ENCODE data around the gene LIG4. TPM values are rescaled to one million over a fixed set of nuclear protein-coding genes. Genes with fewer than 3 reads are reported as not detected.

The LIG4 gene
- total RNA-seq, 1 donor from 2014 or later = 18.6 TPM

DNA sequence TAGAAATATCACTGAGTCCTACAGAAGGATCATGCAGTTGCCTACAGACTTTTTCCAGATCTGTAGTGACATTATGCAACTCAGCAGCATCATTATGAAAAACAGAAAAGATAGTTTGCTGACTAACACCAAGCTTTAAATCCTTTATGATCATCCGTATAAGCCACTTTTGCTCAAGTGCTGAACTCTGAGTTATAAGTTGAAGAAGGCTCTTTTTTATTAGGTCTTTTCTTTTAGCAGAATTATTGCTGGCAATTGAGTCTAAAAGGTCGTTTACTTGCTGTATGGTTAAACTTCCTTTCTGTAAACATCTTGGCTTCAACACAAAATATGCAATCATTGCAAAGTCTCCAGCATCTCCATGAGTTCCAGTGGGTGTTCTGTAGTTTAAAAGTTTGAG is 4.8 kb downstream of the LIG4 start:
- TF ChIP-seq, protein P1, sequence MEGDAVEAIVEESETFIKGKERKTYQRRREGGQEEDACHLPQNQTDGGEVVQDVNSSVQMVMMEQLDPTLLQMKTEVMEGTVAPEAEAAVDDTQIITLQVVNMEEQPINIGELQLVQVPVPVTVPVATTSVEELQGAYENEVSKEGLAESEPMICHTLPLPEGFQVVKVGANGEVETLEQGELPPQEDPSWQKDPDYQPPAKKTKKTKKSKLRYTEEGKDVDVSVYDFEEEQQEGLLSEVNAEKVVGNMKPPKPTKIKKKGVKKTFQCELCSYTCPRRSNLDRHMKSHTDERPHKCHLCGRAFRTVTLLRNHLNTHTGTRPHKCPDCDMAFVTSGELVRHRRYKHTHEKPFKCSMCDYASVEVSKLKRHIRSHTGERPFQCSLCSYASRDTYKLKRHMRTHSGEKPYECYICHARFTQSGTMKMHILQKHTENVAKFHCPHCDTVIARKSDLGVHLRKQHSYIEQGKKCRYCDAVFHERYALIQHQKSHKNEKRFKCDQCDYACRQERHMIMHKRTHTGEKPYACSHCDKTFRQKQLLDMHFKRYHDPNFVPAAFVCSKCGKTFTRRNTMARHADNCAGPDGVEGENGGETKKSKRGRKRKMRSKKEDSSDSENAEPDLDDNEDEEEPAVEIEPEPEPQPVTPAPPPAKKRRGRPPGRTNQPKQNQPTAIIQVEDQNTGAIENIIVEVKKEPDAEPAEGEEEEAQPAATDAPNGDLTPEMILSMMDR (IDR thresholded peaks at IDR 0.05; ENCODE audit: unreplicated experiment) = no peak
- Mint-ChIP-seq H3K36me3 (ENCODE audit: insufficient read depth) (peaks cover 28% of the 10 kb centered on the region), H3K9me3 (ENCODE audit: low read depth) (peaks cover 8% of the 10 kb centered on the region)

DNA sequence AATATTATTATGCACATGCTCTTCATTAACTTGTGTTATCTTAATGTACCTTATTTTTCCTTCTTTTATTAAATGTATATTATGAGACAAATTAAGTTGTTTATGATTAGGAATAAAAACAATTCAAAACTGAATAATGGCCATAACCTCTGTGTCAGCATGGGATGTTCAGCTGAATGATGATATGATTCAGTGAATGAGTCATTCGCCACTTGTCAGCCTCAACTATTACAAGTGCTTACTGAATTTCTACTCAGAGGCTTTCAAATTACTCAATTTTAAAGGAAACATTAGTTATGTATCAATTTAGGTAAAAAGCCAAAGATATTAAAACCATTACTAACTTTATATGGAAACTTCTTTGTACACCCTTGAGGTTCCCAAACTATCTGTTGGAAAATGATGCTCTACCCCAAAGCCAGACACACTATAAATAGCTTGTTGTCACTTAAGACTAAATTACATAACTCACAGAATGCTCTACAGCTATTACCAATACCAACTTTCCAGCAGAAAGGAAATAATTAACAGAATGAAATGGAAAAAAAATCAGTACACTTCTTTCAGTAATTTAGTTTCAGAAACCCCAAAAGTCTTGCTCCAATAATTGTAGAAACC is 14.4 kb downstream of the LIG4 start:
- peaks cover 18% of the 10 kb centered on the region for H3K9me3 Mint-ChIP-seq (ENCODE audit: low read depth)
- no peak for DNase-seq (ENCODE audit: low spot score, unreplicated experiment)
- H3K4me1 Mint-ChIP-seq (ENCODE audit: low read depth) = peaks cover 14% of the 10 kb centered on the region
- no peak overlapping the region for H3K4me3 Mint-ChIP-seq (ENCODE audit: low read depth)
- no peak overlapping the region for H3K27ac Mint-ChIP-seq
- TF ChIP-seq, protein P1 (IDR thresholded peaks at IDR 0.05; ENCODE audit: unreplicated experiment) = no peak
- H3K27me3 Mint-ChIP-seq = no peaks in the 10 kb centered on the region
- no peaks in the 10 kb centered on the region for H3K36me3 Mint-ChIP-seq (ENCODE audit: insufficient read depth)

More for the DNA sequence above, 4.8 kb downstream of the LIG4 start:
- DNase-seq (ENCODE audit: low spot score, unreplicated experiment) = no peak
- Mint-ChIP-seq H3K4me3 (ENCODE audit: low read depth) (no peak overlapping the region), H3K27ac (no peak overlapping the region), H3K27me3 (no peaks in the 10 kb centered on the region), H3K4me1 (ENCODE audit: low read depth) (peaks cover 13% of the 10 kb centered on the region)

DNA sequence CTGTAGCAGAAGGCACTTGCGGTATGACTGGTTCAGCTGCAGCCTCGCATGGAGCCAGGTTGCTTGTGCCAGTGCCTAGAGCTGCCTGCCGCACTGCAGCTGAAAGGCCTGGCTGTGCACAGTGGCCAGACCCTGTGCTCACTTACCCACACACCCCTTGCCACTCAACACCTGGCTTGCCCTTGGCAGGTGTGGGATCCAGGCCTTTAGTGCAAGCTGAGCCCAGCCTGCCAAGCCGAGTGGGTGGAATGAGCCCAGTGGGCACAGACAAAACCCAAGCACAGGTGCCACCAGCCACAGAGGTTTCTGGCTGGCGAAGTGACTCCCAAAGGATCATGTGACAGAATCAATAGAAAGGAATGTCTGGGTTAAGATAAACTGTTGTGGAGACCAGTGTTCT is 19.5 kb downstream of the LIG4 start:
- peaks cover 1% of the 10 kb centered on the region for H3K4me1 Mint-ChIP-seq (ENCODE audit: low read depth)
- TF ChIP-seq, protein P1 (IDR thresholded peaks at IDR 0.05; ENCODE audit: unreplicated experiment) = no peak
- H3K27ac Mint-ChIP-seq = no peak overlapping the region
- H3K4me3 Mint-ChIP-seq (ENCODE audit: low read depth) = no peak overlapping the region
- no peaks in the 10 kb centered on the region for H3K36me3 Mint-ChIP-seq (ENCODE audit: insufficient read depth)
- H3K9me3 Mint-ChIP-seq (ENCODE audit: low read depth) = peaks cover 7% of the 10 kb centered on the region
- H3K27me3 Mint-ChIP-seq = no peaks in the 10 kb centered on the region
- DNase-seq (ENCODE audit: low spot score, unreplicated experiment) = no peak

DNA sequence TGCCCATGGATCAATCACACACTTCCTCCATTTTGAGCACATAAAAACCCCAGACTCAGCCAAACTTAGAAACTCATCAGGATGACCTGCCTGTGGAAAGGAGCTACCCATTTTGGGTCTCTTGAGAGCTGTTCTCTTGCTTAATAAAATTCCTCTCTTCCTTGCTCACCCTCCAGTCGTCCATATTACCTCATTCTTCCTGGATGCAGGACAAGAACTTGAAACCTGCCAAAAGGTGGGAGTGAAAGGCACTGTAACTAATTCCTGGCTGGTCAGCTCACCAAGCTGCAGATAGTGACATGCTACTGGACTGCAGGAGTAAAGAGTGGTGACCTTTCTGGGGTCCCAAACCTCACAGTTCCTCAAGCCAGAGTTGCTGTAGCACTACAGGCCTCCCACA is 20.2 kb downstream of the LIG4 start:
- Mint-ChIP-seq H3K4me1 (ENCODE audit: low read depth) (peaks cover 1% of the 10 kb centered on the region), H3K36me3 (ENCODE audit: insufficient read depth) (no peaks in the 10 kb centered on the region), H3K9me3 (ENCODE audit: low read depth) (peaks cover 12% of the 10 kb centered on the region), H3K27me3 (no peaks in the 10 kb centered on the region), H3K27ac (no peak overlapping the region), H3K4me3 (ENCODE audit: low read depth) (no peak overlapping the region)
- no peak for DNase-seq (ENCODE audit: low spot score, unreplicated experiment)
- TF ChIP-seq, protein P1 (IDR thresholded peaks at IDR 0.05; ENCODE audit: unreplicated experiment) = no peak

DNA sequence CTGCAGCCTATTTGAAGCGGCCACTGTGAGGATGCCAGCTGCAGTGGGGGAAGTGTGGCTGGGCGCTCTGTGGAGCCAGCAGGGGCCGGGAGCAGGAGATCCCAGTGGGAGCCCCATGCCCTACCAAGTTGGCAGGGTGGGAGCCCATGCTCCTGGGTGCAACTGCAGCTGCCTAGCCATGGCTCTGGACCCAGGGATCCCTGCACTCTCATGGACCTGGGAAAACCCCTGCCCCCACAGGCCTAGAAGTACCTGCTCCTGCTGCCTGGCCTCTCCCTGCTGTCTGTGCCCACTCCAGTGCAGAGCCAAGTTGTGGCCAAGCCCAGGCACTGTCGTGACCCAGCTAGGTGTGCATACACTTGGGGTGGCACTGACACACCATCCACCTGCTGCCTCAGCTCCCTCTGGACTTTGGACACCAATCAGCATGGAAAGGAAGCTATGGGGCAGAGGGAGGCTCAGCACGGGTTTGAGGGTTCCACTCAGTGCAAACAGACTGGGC is 20.9 kb downstream of the LIG4 start:
- TF ChIP-seq, protein P1 (IDR thresholded peaks at IDR 0.05; ENCODE audit: unreplicated experiment) = no peak
- Mint-ChIP-seq H3K27ac (no peak overlapping the region), H3K4me1 (ENCODE audit: low read depth) (peaks cover 1% of the 10 kb centered on the region), H3K27me3 (no peaks in the 10 kb centered on the region), H3K36me3 (ENCODE audit: insufficient read depth) (no peaks in the 10 kb centered on the region), H3K9me3 (ENCODE audit: low read depth) (peaks cover 12% of the 10 kb centered on the region), H3K4me3 (ENCODE audit: low read depth) (no peak overlapping the region)
- DNase-seq (ENCODE audit: low spot score, unreplicated experiment) = no peak

Data from progenitor cell of endocrine pancreas (in vitro differentiated cells).